ENCODE results near the gene KCTD2. TPM values are rescaled to one million over a fixed set of nuclear protein-coding genes. Genes with fewer than 3 reads are reported as not detected.
A peak's percentile ranks its signal among the peaks of the same experiment; 100 is the strongest.

KCTD2 gene
- total and polyA plus RNA-seq, 9 of the 15 experiments (the other 6 are each of a cell fraction or from before 2014, with no cell fraction given), result 1.7 to 32.9 (median 15.8) TPM

DNA sequence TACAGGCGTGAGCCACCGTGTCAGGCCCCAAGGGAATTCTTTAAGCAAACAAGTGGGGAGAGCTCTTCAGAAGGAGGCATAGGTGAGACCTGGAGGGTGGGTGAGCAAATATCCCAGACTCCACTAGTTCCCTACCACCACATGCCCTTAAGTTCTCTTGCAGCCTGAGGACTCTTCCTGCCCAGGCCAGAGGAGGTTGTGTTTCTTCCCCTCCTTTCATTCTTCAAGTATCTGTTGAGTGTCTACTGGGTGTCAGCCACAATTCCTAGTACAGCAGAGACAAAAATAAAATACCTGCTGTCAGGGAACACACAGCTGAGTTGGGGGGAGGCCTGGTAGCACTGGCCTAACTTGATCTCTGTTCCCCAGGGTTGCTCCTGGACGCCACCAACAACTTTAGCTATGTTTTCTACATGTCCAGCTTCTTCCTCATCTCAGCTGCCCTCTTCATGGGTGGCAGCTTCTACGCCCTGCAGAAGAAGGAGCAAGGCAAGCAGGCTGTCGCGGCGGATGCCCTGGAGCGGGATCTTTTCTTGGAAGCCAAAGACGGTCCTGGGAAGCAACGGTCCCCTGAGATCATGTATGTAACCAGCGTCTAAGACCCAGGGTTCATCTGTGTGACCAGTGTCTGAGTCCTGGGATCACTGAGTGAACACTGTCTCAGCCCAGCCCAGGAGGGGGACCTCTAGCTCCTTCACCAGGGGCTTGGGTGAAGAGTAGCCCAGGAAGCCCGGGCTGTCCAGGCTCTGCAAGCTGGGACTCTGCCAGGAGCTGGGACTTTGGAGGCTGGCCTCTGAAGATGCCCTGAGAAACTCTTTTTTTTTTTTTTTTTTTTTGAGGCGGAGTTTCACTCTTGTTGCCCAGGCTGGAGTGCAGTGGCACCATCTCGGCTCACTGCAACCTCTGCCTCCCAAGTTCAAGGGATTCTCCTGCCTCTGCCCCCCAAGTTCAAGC is 56.9 kb downstream of the KCTD2 start:
- intact Hi-C loops (cut with micrococcal nuclease), result no loop called here
- no peak overlapping the region for H2AFZ ChIP-seq (ENCODE audit: low read depth, low read length)
- DNase-seq (ENCODE audit: extremely low read depth in 1 of 4, low spot score in 3 of 4), result no peak
- H3K36me3 ChIP-seq (ENCODE audit: control insufficient read depth, insufficient read depth, low read length), result no peaks in the 10 kb centered on the region
- no peak overlapping the region for H3K27ac ChIP-seq (ENCODE audit: extremely low read depth, low read depth, low read length)
- in situ Hi-C loops (cut with MboI), result no loop called here
- FAIRE-seq, result no peak
- no peaks in the 10 kb centered on the region for H4K20me1 ChIP-seq (replicated peaks; ENCODE audit: control insufficient read depth, insufficient read depth, low read length)
- no peak for TF ChIP-seq ZZZ3 (IDR thresholded peaks at IDR 0.05)
- TF ChIP-seq FOXM1 (IDR thresholded peaks at IDR 0.05; ENCODE audit: low read depth), result no peak
- TF ChIP-seq FOXM1 (CRISPR knock-in tag; IDR thresholded peaks at IDR 0.05; ENCODE audit: low read depth), result no peak
- no peak for TF ChIP-seq MTA3 (IDR thresholded peaks at IDR 0.05; ENCODE audit: borderline replicate concordance)
- ATAC-seq, result no peak; the same call in 2 of the 3 replicates
- H3K4me2 ChIP-seq (ENCODE audit: insufficient read depth, low read length), result no peak overlapping the region
- peaks cover 5 to 21% of the 10 kb centered on the region in 2 experiments; a peak in 4 of 5 replicates for H3K4me1 ChIP-seq (replicated peaks in 1 of 2; ENCODE audit: control insufficient read depth in 2 of 2, insufficient read depth in 2 of 2, low read length in 2 of 2)
- 59% methylated on average over 14 of the region's 14 CpGs for WGBS (ENCODE audit: insufficient coverage, low coverage, missing lambda C conversion rate)
- BruUV-seq (replicated peaks), result no TSS peak
- no peak overlapping the region for H3K4me3 ChIP-seq
- ChIA-PET CTCF (ENCODE audit: low intra/inter-chr PET ratio) (interaction anchor here (0.7 kb wide), 1 partner anchor 13 kb away, joined by 3 read pairs; no protein-coding TSS in a partner anchor), POLR2A (interaction anchor here (0.7 to 1.0 kb wide), 6 partner anchors 9 to 64 kb away, joined by 3 to 4 read pairs (median 3); no protein-coding TSS in a partner anchor)
- no peaks in the 10 kb centered on the region for H3K9me3 ChIP-seq (replicated peaks; ENCODE audit: control insufficient read depth, insufficient read depth, low read depth, low read length)
- peak overlapping the region in 1 of 2 experiments; percentile 30; a peak in 1 of 4 replicates for H3K9ac ChIP-seq (ENCODE audit: insufficient read depth in 1 of 2, low read depth in 2 of 2, low read length in 2 of 2)
- no peaks in the 10 kb centered on the region for H3K79me2 ChIP-seq (ENCODE audit: control insufficient read depth, insufficient read depth, low read length)
- no peaks in the 10 kb centered on the region for H3K27me3 ChIP-seq (ENCODE audit: control insufficient read depth in 2 of 2, insufficient read depth in 2 of 2, low read length in 2 of 2)
- H3K9me1 ChIP-seq (ENCODE audit: control insufficient read depth, insufficient read depth, low read length), result no peaks in the 10 kb centered on the region
